Ovary (tissue), 3 donors: ENCODE results near the gene GGA3.

Experiments used
- CTCF ChIP-seq, 3 donors: fragments of 450-650 bp in 2 of 3; fragments of 200-600 bp in 1 of 3; IDR thresholded peaks; one replicate each; pipeline versions ENCODE4 v1.5.1 to v1.8.0; 2016 to 2022; ENCODE audit warnings: antibody characterized with exemption in 3 of 3, mild to moderate bottlenecking in 1 of 3
- EP300 ChIP-seq: sonication (generic); formaldehyde crosslinking; IDR thresholded peaks from one replicate; pipeline ENCODE4 v1.6.1; 2017; ENCODE audit warnings: antibody characterized with exemption
- POLR2A ChIP-seq: fragments of 450-650 bp; IDR thresholded peaks from one replicate; pipeline ENCODE4 v1.6.1; 2017; ENCODE audit warnings: antibody characterized with exemption, mild to moderate bottlenecking, moderate library complexity
- donor health status: DM: no; HTN: no; CAD: no.

DNA sequence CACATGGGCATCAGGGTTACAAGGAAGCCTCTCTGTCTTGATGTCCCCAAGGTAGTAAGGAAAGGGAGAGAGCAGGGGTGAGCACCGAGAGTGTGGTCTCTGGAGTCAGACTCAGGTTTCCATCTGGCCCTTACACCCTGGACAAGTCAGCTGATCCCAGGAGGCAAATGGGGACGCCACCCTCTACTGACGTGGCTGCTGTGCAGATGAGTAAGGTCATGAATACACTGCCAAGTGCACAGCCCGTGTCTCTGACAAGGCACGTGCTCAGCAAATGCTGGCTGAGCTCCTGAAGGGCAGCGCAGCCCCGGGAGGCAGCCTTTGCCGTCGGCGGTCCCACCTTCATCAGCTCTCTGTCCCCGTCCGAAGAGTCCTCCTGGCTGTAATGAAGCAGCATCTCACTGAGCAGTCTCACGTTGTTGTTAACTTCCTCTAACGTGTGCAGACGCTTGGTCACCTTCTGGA lies 19.4 kb downstream of the GGA3 start:
- TF ChIP-seq POLR2A (no peak), CTCF (IDR thresholded peaks at IDR 0.05) (no peak), EP300 (no peak)
